ENCODE measurements around the gene AUTS2. TPM values are rescaled to one million over a fixed set of nuclear protein-coding genes. Genes with fewer than 3 reads are reported as not detected.

The AUTS2 gene
- total and polyA plus RNA-seq, 9 of the 15 experiments (the other 6 are each of a cell fraction or from before 2014, with no cell fraction given) = 0.58 TPM; not detected in 8

DNA sequence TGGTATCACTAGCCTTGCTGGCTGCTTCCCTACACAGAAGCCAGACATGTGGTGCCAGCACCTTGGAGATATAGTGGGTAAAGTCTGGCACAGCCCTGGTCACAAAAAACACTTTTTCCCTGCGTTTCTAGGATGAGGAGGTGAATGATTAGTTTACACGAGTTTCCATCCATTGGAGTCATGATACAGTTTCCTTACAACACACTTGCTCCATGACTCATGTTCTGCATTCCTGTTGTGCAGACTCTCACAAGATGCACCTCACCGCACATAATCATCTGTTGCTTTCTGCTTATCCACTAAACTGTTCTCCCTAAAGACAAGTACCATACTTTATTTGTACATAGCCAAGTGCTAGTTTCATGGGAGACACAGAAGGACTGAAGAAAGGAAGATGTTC lies 786.6 kb downstream of the AUTS2 start (continued):
- TF ChIP-seq, protein P1, sequence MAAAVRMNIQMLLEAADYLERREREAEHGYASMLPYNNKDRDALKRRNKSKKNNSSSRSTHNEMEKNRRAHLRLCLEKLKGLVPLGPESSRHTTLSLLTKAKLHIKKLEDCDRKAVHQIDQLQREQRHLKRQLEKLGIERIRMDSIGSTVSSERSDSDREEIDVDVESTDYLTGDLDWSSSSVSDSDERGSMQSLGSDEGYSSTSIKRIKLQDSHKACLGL (CRISPR knock-in tag; IDR thresholded peaks at IDR 0.05; ENCODE audit: borderline replicate concordance, poor library complexity, severe bottlenecking) = no peak
- TF ChIP-seq TSC22D4 (tag; IDR thresholded peaks at IDR 0.05) (no peak), SMARCE1 (IDR thresholded peaks at IDR 0.05) (no peak), ZNF583 (CRISPR knock-in tag; IDR thresholded peaks at IDR 0.05) (no peak), KAT2B (IDR thresholded peaks at IDR 0.05; ENCODE audit: low read depth, low read length) (no peak), PHB2 (IDR thresholded peaks at IDR 0.05; ENCODE audit: low read depth) (no peak), ZNF780A (CRISPR knock-in tag; IDR thresholded peaks at IDR 0.05) (no peak), U2AF1 (optimal IDR thresholded peaks at IDR 0.05; ENCODE audit: low read depth, low read length) (no peak)
- TF ChIP-seq, protein P2, sequence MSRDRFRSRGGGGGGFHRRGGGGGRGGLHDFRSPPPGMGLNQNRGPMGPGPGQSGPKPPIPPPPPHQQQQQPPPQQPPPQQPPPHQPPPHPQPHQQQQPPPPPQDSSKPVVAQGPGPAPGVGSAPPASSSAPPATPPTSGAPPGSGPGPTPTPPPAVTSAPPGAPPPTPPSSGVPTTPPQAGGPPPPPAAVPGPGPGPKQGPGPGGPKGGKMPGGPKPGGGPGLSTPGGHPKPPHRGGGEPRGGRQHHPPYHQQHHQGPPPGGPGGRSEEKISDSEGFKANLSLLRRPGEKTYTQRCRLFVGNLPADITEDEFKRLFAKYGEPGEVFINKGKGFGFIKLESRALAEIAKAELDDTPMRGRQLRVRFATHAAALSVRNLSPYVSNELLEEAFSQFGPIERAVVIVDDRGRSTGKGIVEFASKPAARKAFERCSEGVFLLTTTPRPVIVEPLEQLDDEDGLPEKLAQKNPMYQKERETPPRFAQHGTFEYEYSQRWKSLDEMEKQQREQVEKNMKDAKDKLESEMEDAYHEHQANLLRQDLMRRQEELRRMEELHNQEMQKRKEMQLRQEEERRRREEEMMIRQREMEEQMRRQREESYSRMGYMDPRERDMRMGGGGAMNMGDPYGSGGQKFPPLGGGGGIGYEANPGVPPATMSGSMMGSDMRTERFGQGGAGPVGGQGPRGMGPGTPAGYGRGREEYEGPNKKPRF (IDR thresholded peaks at IDR 0.05; ENCODE audit: low read depth, low read length) = no peak

DNA sequence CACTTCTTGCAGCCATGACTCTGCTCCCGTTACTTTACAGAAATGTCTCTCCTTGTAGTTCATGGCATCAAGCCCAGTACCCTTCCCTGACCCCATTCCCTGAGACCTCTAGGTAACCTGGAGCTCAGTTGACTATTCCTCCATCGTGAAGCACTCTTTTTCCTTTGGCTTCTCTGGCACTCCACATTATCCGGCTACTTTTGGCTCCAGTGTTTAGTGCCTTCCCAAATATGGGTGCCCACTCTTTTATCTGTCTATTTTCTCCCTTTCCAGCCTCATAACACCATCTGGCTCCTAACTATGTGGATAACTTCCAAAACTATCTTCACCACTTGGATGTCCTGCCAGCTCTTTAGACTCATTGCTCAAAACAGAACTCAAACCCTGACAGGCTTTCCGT lies 788.9 kb downstream of the AUTS2 start:
- no peak overlapping the region for H2AFZ ChIP-seq (ENCODE audit: low read depth, low read length)
- H3K9ac ChIP-seq (ENCODE audit: insufficient read depth in 1 of 2, low read depth in 2 of 2, low read length in 2 of 2) = no peak overlapping the region
- no peak for TF ChIP-seq FOXP1 (CRISPR knock-in tag; IDR thresholded peaks at IDR 0.05)
- no peak for TF ChIP-seq MAFF (IDR thresholded peaks at IDR 0.05; ENCODE audit: low read length)
- no peak for TF ChIP-seq ZSCAN32 (CRISPR knock-in tag; IDR thresholded peaks at IDR 0.05)
- no peak for TF ChIP-seq SP2 (IDR thresholded peaks at IDR 0.05; ENCODE audit: extremely low read depth, low read depth, low read length, poor library complexity, severe bottlenecking)
- TF ChIP-seq, protein P3, sequence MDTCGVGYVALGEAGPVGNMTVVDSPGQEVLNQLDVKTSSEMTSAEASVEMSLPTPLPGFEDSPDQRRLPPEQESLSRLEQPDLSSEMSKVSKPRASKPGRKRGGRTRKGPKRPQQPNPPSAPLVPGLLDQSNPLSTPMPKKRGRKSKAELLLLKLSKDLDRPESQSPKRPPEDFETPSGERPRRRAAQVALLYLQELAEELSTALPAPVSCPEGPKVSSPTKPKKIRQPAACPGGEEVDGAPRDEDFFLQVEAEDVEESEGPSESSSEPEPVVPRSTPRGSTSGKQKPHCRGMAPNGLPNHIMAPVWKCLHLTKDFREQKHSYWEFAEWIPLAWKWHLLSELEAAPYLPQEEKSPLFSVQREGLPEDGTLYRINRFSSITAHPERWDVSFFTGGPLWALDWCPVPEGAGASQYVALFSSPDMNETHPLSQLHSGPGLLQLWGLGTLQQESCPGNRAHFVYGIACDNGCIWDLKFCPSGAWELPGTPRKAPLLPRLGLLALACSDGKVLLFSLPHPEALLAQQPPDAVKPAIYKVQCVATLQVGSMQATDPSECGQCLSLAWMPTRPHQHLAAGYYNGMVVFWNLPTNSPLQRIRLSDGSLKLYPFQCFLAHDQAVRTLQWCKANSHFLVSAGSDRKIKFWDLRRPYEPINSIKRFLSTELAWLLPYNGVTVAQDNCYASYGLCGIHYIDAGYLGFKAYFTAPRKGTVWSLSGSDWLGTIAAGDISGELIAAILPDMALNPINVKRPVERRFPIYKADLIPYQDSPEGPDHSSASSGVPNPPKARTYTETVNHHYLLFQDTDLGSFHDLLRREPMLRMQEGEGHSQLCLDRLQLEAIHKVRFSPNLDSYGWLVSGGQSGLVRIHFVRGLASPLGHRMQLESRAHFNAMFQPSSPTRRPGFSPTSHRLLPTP (IDR thresholded peaks at IDR 0.05; ENCODE audit: borderline replicate concordance, extremely low read depth, insufficient read length) = no peak
- no peak for TF ChIP-seq BCL6 (CRISPR knock-in tag; IDR thresholded peaks at IDR 0.05)
- no peak for TF ChIP-seq ZNF57 (CRISPR knock-in tag; IDR thresholded peaks at IDR 0.05)
- in situ Hi-C loops (cut with MboI) (no loop called here), intact Hi-C loops (cut with micrococcal nuclease) (no loop called here)
- no peaks in the 10 kb centered on the region for H4K20me1 ChIP-seq (replicated peaks; ENCODE audit: control insufficient read depth, insufficient read depth, low read length)
- no peaks in the 10 kb centered on the region for H3K27me3 ChIP-seq (ENCODE audit: control insufficient read depth in 2 of 2, insufficient read depth in 2 of 2, low read length in 2 of 2)
- ChIA-PET CTCF (ENCODE audit: low intra/inter-chr PET ratio) (no interaction called here), POLR2A (no interaction called here)
- no peaks in the 10 kb centered on the region for H3K4me1 ChIP-seq (replicated peaks in 1 of 2; ENCODE audit: control insufficient read depth in 2 of 2, insufficient read depth in 2 of 2, low read length in 2 of 2)
- no peaks in the 10 kb centered on the region for H3K9me3 ChIP-seq (replicated peaks; ENCODE audit: control insufficient read depth, insufficient read depth, low read depth, low read length)
- H3K4me2 ChIP-seq (ENCODE audit: insufficient read depth, low read length) = no peak overlapping the region
- H3K79me2 ChIP-seq (ENCODE audit: control insufficient read depth, insufficient read depth, low read length) = no peaks in the 10 kb centered on the region
- no peaks in the 10 kb centered on the region for H3K9me1 ChIP-seq (ENCODE audit: control insufficient read depth, insufficient read depth, low read length)
- H3K27ac ChIP-seq (ENCODE audit: extremely low read depth, low read depth, low read length) = no peak overlapping the region
- ATAC-seq (no peak), DNase-seq (ENCODE audit: extremely low read depth in 1 of 4, low spot score in 3 of 4) (no peak), FAIRE-seq (no peak)
- 0% methylated on average over 4 of the region's 4 CpGs for WGBS (ENCODE audit: insufficient coverage, low coverage, missing lambda C conversion rate)
- H3K36me3 ChIP-seq (ENCODE audit: control insufficient read depth, insufficient read depth, low read length) = no peaks in the 10 kb centered on the region
- no peak overlapping the region for H3K4me3 ChIP-seq
- BruUV-seq (replicated peaks) = no TSS peak
